Left cardiac atrium (tissue), 4 donors: ENCODE measurements around the gene SEMA4F. TPM values are rescaled to one million over a fixed set of nuclear protein-coding genes. Genes with fewer than 3 reads are reported as not detected.

Experiments
- ATAC-seq, 2 donors: fragments of 200-7000 bp; cut with Tn5 transposase; one replicate each; pipeline ENCODE4 v1.9.1; 2020; ENCODE audit warnings: mild to moderate bottlenecking in 2 of 2, moderate library complexity in 2 of 2
- DNase-seq: peaks from one replicate; pipeline ENCODE4 v3.0.0-alpha.2; 2020
- intact Hi-C, 2 donors: fragments of 100-400 bp; cut with DNase I; formaldehyde crosslinking; loops; one replicate each; pipeline versions ENCODE4 v1.14.1 to v1.15.1; 2022 to 2023
- total RNA-seq, 2 donors: library from RNA; stranded (reverse); fragmentation: NEBNext Ultra II Directional; extraction: Animal tissue kit (Norgen Biotek cat#: 25700); gene quantifications; one replicate each; pipeline ENCODE4 v1.2.1, GENCODE V29; 2021
- donor health status: DM: no; HTN: yes; CAD: no.
- donor health status: DM: no; HTN: yes; CAD: no; lungs with severe emphysema.
- donor health status: DM: yes; HTN: yes; CAD: no.
- donor health status: Dilated cardiomyopathy.

The SEMA4F gene
- total RNA-seq, 2 donors from 2014 or later: 3.4 to 6.1 TPM

DNA sequence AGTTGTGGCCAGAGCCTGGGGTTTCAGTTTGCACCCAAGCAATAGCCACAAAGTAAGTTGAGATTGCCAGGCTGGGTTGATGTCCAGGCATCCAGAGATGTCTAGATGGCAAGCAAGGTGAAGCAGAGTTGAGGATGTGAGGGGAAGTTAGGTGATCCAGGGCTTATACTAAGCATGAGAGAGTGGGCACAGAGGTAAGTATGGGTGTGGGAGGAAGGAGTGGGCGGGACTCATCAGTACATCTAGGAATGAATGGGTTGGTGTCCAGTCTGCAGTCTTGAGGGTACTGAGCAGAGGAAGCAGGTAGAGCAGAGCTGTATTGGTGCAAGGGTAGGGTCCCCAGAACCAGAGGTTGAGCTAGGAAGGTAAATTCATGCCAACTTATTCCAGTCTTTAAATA is 1.5 kb downstream of the SEMA4F start:
- DNase-seq (no peak), ATAC-seq (no peak)
- intact Hi-C loops: no loop called here

- ATAC-seq (no peak), DNase-seq (no peak)
- intact Hi-C loops: no loop called here
These were observed 4.5 kb downstream of the SEMA4F start for GRCh38 chr2:74658516-74658915.

DNA sequence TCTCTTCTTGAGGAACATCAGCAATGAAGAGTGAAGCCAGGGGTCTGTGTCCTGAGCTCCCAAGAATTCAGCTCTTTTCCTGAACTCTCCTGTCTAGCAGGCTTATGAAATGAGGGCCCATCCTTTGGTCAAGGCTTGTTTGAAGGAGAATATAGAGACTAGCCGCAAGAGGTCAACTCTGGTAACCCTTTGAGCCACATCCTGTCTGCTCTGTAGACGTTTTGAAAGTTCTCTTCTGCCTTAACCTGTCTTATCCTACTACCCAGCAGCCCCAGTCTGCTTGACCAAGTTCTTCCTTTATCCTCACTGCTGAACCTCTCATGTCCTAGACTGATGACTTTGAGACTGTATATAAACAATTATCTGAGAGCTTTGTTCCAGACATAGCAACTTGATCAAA is 5.4 kb downstream of the SEMA4F start:
- DNase-seq: no peak
- intact Hi-C loops: no loop called here
- ATAC-seq: no peak

GRCh38 chr2:74668087-74668486 is 14.0 kb downstream of the SEMA4F start:
- intact Hi-C loops: no loop called here
- no peak for DNase-seq
- ATAC-seq: no peak

- DNase-seq (no peak), ATAC-seq (peak in 1 of 2 donors; percentile 19)
- intact Hi-C loops: no loop called here
These were observed 16.2 kb downstream of the SEMA4F start for GRCh38 chr2:74670263-74670662.

- intact Hi-C loops: no loop called here
- DNase-seq (no peak), ATAC-seq (peak in 1 of 2 donors; percentile 23)
These were observed 17.4 kb downstream of the SEMA4F start for GRCh38 chr2:74671479-74671878.

DNA sequence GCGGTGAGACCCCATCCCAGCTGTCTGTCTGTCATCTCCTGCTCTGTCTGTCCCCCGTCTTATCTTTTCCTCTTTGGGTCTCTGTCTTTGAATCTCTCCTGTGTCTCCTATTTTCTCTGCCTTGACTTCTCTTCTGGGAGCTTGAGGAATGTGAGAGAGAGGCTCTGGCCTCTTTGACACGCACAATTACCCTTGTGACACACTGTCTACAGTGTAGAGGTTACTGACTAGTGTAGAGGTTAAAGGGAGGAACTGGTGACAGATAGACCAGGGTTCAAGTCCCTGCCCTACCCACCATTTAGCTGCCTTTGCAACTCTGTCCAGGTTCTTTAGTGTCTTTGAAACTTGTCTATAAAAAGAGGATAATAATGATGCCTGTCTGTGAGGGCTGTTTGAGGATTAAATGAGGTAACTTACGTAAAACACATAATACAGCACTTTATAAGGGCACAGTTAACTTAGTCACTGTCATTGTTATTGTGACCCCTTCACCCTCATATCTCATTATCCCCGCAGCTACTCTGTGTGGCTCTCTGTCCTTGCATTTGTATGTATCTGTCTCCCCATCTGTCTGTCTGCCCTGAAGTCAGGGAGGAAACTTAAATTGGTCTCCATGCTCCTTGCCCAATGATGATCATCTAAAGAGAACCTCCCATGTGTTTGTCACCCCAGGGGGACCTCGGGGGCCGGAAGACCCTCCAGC is 19.9 kb downstream of the SEMA4F start:
- ATAC-seq: no peak
- intact Hi-C loops: no loop called here
- DNase-seq: no peak

DNA sequence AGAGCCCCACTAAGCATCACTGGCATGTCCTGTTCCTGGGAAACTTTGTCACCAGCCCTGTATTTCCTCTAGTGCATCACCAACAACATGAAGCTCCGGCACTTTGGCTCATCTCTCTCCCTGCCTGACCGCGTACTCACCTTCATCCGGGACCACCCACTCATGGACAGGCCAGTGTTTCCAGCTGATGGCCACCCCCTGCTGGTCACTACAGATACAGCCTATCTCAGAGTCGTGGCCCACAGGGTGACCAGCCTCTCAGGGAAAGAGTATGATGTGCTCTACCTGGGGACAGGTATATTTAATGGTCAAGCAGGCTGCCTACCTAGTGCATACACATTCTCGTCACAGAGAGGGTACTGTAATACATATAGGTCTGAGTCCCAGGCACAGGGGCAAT is 21.0 kb downstream of the SEMA4F start:
- intact Hi-C loops: no loop called here
- DNase-seq (no peak), ATAC-seq (no peak)

DNA sequence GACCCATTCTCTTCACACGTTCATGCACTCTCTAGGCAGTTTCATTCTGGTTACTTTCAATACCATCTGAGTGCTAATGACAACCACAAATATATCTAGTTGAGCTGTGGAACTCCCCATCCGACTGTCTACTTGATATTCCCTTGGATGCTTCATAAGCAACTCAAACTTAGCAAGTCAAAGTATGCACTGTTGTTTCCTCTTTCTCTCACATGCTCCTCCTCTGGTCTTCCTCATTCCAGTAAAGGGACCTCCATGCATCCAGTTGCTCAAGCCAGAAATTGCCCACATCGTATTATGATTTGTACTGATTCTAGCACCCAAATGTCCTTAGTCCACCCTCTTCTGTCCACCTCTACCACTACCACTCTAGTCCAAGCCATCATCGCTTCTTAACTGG is 22.3 kb downstream of the SEMA4F start:
- ATAC-seq: no peak
- DNase-seq: no peak
- intact Hi-C loops: no loop called here

- ATAC-seq (peak in 1 of 2 donors; percentile 17), DNase-seq (no peak)
- intact Hi-C loops: no loop called here
These were observed 25.6 kb downstream of the SEMA4F start for GRCh38 chr2:74679615-74680014.

DNA sequence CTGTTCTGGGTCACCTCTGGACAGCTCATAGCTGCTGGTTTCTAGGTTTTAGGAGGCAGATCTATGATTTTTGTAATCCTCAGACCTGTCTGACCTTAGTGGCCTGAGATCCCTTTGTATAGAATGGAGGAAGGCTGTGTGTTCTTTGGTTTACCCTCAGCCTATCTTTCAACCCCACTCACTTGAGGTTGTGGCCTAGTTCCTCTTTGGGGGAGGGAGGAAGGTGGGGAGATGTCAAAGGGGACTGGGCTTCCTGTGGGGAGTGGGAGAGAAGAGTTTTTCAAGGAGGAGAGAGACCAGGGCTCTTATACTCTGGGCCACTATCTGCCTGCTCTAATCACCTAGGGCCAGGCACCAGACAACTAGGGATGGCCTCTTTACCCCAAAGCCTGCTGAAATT is 28.5 kb downstream of the SEMA4F start:
- intact Hi-C loops: no loop called here
- no peak for DNase-seq
- ATAC-seq: no peak

DNA sequence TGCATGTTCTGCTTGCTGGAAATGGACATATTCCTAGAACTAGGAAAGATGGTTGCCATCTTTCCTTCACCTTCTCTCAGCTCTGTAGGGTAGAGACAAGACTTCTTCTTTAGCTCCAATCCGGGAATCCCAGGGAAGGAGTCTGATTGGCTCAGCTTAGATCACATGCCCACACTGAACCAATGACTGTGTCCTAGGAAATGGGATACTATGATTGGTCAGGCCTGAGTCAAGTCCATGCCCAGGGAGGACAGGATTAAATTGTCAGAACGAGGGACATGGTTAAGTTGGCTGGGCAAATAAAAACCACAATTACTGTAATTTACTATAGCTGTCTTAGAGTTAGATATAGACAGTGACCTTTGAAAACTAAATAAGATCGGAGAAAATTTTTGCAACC is 31.4 kb downstream of the SEMA4F start:
- ATAC-seq (no peak), DNase-seq (no peak)
- intact Hi-C loops: no loop called here

DNA sequence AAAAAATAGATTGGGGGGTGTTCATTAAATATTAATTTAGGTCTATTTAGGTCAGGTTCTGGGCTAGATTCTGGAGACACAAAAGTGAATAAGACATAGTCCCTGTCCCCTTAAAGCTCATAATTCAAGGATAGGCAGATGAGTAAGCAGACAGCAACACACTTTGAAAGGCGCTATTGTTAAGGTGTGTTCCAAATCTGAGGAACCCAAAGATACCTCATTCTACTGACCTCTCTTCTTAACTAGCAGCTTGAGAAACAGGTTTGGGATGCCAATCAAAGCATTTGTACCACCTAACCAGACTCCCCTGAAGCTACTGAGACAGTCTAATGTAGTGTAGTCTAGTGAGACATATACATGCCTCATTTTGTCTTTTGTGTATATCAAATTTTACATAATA is 34.8 kb downstream of the SEMA4F start:
- no peak for DNase-seq
- intact Hi-C loops: no loop called here
- no peak for ATAC-seq

GRCh38 chr2:74689671-74690070 is 35.6 kb downstream of the SEMA4F start:
- DNase-seq: no peak
- intact Hi-C loops: loop anchor here in 1 of 2 donors (2.0 to 5.0 kb wide), 3 partner anchors 187 to 938 kb away; no protein-coding TSS in a partner anchor
- ATAC-seq: no peak

DNA sequence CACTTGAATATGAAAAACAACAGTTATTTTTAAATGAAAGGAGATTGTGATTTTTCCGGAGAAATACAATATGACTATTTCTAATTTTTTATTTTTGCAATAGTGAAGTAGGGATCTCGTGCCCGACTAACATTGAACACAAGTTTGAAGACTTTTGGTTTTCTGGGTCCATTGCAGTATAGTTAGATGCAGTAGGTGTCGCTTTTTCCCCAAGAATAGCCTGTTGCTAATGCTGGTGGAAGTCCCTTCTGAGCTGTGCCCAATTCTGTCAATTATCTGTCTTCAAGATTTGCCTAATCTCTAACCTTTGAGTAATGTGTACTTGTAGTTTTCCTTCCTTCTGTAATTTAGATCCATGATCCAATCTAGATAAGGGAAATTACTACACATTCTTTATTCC is 36.5 kb downstream of the SEMA4F start:
- intact Hi-C loops: loop anchor here in 1 of 2 donors (2.0 to 5.0 kb wide), 3 partner anchors 186 to 937 kb away; no protein-coding TSS in a partner anchor
- DNase-seq: no peak
- ATAC-seq: peak; percentile 86 to 89

DNA sequence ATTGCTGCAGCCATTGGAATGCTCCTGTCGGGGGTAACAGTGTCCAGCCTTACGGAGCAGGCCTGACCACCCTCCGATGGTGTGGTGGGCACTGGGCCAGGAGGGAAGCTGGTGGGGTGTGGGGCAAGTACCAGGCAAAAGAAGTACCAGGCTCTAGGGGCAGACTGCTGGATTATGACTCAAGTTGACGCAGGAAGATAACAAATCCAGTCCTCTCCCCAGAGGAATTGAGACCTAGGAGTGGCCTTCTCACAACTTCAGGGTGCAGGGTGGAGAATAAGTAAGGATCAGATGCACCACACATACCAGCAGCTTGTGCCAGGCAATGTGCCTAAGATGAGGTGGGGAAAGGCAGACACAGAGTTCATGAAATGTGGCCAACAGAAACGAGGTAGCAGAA is 37.9 kb downstream of the SEMA4F start:
- no peak for DNase-seq
- intact Hi-C loops: loop anchor here in 1 of 2 donors (1.0 to 5.0 kb wide), 4 partner anchors 20 to 935 kb away; no protein-coding TSS in a partner anchor
- ATAC-seq: peak in 1 of 2 donors; percentile 27

DNA sequence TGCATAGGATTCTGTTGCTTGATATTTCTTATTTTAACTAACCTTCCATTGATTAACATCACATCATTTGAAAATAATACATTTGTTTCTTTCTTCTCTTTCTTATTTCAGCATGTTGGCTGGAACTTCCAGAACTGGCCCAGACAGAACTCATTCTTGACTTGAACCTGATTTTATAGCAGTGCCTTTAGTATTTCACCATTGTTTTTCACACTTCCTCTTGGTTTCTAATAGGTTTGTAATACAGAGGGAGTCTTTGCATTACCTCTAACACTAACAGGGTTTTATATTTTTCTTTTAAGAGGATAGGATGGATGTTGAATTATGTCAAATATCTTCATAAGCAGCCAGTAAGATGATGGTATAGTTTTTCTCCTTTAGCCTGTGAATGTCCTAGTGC is 39.2 kb downstream of the SEMA4F start:
- ATAC-seq (no peak), DNase-seq (no peak)
- intact Hi-C loops: loop anchor here in 1 of 2 donors (5.0 kb wide), 2 partner anchors 914 to 934 kb away; no protein-coding TSS in a partner anchor

- DNase-seq (no peak), ATAC-seq (no peak)
- intact Hi-C loops: loop anchor here in 1 of 2 donors (5.0 kb wide), 2 partner anchors 914 to 934 kb away; no protein-coding TSS in a partner anchor
These were observed 39.6 kb downstream of the SEMA4F start for GRCh38 chr2:74693668-74694067.

DNA sequence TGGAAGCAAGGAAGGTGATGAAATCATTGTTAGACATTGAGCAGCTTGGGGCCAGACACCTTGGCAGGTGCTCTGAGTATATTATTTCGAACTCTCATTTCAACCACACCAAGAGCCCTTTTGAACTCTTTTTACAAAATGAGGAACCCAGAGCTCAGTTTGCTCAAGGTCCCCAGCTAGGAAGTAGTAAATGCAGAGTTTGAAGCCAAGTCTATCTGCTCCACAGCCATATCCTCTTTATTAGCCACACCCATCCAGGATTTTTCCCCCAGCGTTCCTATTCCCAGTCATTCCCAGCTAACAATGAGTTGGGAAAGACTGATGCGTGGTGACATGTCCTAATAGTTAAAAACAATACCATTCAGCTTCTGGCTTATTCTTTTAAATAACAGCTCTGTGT is 40.2 kb downstream of the SEMA4F start:
- DNase-seq (no peak), ATAC-seq (no peak)
- intact Hi-C loops: loop anchor here in 1 of 2 donors (5.0 kb wide), 2 partner anchors 913 to 933 kb away; no protein-coding TSS in a partner anchor

DNA sequence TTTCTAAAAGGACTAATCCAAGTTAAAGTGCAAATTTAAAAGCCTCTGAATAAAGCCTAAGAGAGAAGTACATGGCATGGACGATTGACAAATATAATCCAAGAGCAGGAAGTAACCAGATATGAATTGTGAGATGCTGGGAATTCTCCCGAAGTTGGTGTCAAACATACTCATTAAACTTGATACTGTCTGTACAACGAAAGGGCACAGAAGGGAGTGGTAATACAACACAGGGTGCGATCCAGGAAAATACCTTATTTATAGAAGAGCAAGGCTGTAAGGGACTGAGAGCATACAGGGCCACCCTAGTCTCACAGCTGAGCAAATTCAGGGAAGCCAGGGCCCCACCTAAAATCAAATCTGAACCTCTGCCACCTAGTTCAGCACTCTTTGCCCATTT is 41.6 kb downstream of the SEMA4F start:
- no peak for DNase-seq
- intact Hi-C loops: no loop called here
- ATAC-seq: no peak

- intact Hi-C loops: no loop called here
- no peak for ATAC-seq
- no peak for DNase-seq
These were observed 42.8 kb downstream of the SEMA4F start for GRCh38 chr2:74696829-74697228.
